NCI-H2227 treated with DMSO at 0.1 percent for 48 hours (cell line): ENCODE results near the gene FBLN5.
A peak's percentile ranks its signal among the peaks of the same experiment; 100 is the strongest.
"Not testable (repeated sequence)": the region's sequence is repeated elsewhere in the genome, so short reads cannot be mapped to it uniquely, and the experiment has no call there.

ENCODE experiments used
- DNase-seq: peaks from one replicate; lab custom pipeline; 2025; lab: John Stamatoyannopoulos, UW

FBLN5 gene

DNA sequence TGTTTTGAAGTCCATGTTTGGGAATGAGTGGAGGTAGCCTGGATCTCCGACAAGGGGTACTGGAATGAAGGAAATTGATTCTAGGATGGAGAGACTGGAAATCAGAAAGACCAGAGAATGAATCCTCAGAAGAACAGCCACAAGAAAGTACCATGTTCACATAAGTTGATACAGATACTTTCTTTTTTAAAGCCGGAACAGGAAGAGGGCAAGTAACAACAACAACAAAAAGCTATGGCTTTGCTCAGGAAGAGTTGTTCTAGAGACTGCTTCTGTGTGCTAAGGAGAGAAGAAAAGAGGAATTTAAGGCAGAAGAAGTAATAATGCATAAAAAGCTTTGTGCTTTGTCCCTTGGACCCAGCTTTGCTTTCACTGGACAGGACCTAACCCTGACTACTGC, 86.4 kb downstream of the FBLN5 start:
- DNase-seq = no peak

DNA sequence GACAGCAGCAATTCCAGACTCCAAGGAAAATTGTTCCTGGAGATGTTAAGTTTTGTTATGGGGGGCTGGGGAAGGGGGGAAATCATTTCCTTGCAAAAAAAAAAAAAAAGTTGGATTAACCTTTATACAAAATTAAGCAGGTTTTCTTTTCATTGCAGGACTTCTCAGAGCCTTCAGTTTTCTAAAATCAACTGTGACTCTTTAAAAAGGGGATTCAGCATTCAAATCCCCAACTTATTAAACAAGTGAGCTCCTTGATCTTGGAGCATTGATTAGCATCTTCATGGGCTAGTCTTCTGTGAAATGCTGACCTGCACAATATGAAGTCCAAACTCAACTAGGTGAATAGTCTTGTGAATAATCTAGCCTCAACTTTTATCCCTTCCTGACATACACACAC, 87.3 kb downstream of the FBLN5 start:
- no peak for DNase-seq

GRCh38 chr14:91858536-91859275, 88.8 kb downstream of the FBLN5 start:
- no peak for DNase-seq

DNA sequence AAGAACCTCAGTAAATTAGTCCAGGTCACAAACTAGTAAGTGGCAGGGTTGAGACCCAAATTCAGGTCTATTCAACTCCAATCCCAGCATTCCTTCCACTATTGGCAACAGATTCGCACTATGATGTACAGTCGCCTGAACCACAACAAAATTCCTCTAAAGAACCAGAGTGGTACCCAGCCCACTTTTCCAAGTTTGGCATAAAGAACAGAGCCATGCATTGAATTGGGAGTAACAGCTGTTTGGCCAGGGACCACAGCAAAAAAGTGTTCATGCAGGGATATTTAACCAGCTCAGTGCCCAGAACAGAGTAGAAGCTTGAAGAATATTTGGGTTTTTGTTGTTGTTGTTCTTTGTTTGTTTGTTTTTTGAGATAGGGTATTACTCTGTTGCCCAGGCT, 89.9 kb downstream of the FBLN5 start:
- DNase-seq = no peak

DNA sequence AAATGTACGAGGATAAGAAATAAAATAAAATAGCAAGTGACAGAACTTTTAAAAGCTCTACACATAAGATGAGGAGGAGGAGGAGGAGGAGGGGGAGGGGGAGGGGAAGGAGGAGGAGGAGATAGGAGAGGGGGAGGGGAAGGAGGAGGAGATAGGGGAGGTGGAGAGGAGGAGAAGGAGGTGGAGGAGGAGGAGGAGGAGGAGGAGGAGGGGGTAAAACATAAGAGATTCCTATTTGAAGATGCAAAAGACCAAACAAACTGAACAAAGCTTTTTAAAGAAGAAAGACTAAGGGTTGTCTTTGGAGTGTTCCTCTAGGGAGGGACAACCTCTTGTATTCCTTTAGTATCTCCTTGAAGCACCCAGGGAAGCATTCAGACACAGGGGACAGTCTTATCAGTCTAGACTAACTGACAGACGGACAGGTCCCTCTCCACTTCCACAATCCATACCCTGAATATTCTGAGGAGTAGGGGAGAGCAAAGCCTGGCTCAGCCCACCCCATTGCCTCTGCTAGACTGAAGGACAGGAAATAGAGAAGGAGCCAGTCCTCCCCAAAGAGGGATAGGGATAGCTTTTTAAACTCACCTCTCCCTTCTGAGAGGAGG, 93.1 kb downstream of the FBLN5 start:
- DNase-seq = no peak

- no peak for DNase-seq
These were observed 95.9 kb downstream of the FBLN5 start for GRCh38 chr14:91851563-91851962.

DNA sequence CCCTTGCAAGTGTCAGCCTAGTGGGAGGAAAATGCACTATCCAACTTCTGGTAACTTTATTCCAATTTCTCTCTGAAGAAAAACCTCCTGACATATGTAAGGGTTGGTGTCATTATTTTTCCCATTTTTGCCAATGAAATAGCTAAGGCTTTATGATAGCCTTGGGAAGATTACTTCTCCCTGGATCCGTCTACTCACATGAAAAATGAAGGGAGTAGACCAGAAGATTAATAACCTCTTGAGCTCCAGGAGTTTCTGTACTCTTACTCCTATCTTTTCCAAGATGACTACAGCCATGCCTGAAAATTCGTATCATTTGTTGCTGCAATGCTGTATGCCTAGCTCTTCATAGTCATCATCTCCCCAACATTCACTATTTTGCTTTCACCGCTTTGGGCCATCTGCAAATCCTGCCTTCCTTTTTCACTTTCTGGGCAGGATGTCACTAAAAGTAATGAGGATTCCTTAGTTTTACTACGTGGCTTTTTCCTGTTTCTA, 98.9 kb downstream of the FBLN5 start:
- no peak for DNase-seq

- no peak for DNase-seq
These were observed 99.8 kb downstream of the FBLN5 start for GRCh38 chr14:91847693-91848092.

DNA sequence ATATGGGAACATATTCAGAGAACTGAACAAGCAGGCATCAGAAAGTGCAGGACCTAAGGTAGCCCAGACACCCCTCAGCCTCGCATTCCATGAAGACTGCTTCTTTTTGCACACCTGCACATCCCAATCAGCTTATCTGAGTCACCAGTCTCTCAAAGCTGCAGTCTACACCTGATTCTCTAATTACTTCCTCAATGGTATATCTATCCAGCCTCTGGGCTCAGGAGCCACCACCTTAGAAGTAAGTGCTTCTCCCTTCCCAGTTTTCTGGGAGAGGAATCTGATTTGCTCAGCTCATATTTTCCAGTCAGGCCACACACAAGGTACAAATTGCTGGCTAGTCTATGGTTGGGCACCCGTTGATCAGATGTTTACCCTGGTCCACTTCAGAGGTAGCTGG, 101.8 kb downstream of the FBLN5 start:
- DNase-seq = no peak

GRCh38 chr14:91845056-91845455, 102.4 kb downstream of the FBLN5 start:
- not testable (repeated sequence) for DNase-seq

DNA sequence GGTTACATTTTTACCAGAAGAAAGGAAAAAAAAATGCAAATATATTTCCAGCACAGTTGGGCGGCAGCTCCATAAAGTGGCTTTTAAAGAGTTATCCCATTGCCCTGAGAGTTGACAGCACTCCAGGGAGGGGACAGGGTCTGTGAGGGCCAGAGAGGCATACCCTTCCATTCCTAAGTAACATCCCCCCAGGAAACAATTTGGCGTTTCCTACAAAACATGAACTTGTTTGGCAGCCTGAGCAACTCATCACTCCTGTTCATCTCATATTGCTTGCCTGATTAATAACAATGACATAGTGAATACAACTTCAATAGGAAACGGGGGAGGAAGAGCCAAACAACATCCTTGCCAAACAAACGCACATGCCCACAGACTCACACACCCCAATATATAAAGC, 103.5 kb downstream of the FBLN5 start:
- no peak for DNase-seq

- DNase-seq = no peak
These were observed 104.1 kb downstream of the FBLN5 start for GRCh38 chr14:91843437-91843836.

DNA sequence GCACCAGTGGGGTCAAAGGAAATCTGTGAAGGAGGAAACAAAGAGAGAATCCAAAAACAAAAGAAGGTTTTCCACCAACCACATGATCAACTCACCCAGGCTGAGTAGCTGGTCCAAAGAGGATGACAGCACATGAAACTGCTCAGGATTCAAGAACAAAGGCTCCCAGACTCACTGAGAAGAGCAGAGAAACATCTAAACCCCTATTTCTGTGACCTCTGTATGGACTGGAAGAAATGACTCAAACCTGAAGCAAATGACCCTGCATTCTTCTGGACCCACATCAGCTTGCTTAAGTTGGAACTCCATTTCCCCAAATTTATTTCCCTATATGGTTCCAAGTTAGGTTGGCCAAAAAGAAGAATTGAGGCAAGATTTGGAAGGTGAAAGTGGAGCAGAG, 106.4 kb downstream of the FBLN5 start:
- no peak for DNase-seq

DNA sequence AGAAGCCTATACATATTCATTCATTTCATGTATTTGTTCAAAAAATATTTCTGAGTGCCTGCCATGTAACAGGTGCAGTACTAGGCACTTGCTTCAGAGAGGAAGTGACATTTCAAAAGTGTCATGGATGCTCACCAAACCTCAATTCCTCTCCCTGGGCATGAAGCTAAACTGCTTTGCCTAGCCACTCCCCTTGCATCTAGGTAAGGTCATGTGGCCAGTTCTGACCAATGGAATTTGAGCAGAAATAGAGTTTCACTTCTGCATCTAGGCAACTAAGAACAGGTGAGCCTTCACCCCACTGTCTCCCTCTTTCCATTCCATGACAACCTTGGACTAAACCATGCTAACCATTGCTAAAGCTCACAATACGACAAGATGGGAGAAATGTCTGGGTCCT, 107.7 kb downstream of the FBLN5 start:
- DNase-seq = no peak

DNA sequence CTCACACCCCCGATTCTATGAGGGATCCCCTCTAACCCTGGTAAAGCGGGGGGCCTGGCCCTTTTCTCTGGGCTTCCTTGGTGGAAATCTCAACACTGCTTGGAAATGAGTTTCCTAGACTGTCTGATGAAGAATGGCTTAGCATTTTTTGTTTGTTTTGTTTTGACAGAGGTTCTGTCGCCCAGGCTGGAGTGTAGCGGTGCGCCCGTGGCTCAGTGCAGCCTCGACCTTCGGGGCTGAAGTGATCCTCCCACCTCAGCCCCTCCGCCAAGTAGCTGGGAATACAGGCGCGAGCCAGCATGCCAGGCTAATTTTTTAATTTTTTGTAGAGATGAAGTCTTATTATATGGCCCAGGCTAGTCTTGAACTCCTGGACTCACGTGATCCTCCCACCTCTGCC, 110.4 kb downstream of the FBLN5 start:
- no peak for DNase-seq

- peak; percentile 6 for DNase-seq
These were observed 111.3 kb downstream of the FBLN5 start for GRCh38 chr14:91835920-91836843.

DNA sequence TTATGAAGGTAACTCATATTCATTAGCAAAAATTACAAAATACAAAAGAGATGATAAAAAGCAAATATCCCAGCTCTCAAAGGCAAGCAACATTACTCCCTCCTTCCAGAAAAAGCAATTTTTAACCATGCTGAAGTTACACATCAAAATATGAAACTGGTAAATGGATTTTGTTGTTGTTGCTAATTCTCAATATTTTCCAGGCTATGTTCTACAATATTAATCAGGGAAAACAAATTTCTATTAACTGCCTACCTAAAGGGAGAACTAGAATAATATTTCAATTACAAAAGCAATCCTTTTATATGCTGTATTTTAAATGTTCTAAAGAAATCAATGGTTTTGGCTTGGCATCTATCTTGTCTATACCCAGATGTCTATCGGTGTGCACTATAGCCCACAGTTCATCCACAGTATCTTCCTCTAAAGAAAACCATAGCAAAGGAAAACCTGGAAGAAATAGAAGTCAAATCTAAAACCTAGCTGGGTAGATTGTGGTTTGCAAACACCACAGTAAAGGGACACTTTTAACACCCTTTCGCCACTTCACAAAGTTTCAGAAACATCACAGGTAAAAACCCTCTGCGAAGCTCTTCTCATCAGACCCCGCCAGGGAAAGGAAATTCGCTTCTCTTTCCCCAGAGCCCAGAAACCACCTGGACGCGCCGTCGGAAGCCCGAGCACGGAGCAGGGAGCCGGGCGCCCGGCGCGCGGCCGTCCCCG, 112.1 kb downstream of the FBLN5 start:
- DNase-seq = peak; percentile 3

DNA sequence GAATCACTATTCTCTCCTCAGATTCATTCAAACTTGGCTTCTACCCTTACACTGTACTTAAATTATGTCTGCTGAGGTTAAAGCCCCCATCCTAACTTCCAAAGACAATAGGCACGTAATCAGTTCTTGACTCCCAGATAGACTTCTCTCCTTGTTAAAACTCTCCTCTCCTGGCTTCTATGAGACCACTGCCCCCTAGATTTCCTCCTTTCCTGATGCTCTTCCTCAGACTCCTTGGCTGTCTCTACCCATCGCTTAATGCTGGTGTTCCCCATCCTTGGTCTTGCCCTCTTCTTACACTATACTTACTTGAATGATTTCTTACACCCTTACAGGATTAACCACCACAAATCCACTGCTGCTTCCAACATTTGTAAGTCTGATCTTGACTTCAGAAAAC, 112.9 kb downstream of the FBLN5 start:
- no peak for DNase-seq

GRCh38 chr14:91831337-91831736, 116.2 kb downstream of the FBLN5 start:
- DNase-seq = no peak

DNA sequence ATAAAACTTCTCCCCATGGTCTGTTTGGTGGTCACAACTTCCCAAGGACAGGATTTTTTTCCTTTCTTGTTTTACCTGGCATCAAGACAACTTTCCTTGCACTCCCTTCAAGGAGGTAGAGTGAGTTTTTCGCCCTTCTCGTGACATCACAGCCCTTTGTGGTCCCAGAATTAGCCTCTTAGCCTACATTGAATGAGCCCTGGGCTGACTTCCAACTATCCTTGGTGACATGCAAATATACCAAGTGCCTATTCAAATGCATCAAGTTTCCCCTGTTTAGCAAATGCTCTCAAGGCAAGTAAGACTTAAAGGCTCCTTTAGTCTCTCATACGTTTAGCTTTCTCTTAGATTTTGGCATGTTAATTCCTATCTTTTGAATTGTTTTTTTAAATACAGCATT, 116.7 kb downstream of the FBLN5 start:
- DNase-seq = no peak

- DNase-seq = no peak
These were observed 118.0 kb downstream of the FBLN5 start for GRCh38 chr14:91829511-91829910.

GRCh38 chr14:91827746-91828145, 119.7 kb downstream of the FBLN5 start:
- DNase-seq = no peak
